Chondrocyte (in vitro differentiated cells): Measurements from ENCODE around the gene SERINC4. TPM values are rescaled to one million over a fixed set of nuclear protein-coding genes. Genes with fewer than 3 reads are reported as not detected.
"Not testable (repeated sequence)": the region's sequence is repeated elsewhere in the genome, so short reads cannot be mapped to it uniquely, and the experiment has no call there.

Experiments used
- DNase-seq: peaks from one replicate; pipeline ENCODE4 v3.0.0; 2021; ENCODE audit warnings: mixed read lengths, low spot score
- H3K27ac Mint-ChIP-seq: one replicate; pipeline ENCODE4 v1.8.0; 2021; ENCODE audit warnings: mild to moderate bottlenecking, moderate library complexity, mixed read lengths; ENCODE audit not compliant: unreplicated experiment
- H3K27me3 Mint-ChIP-seq: 2 replicates; pipeline ENCODE4 v1.8.0; 2021; ENCODE audit warnings: low read depth, mixed read lengths
- H3K36me3 Mint-ChIP-seq: 2 replicates; pipeline ENCODE4 v1.8.0; 2021; ENCODE audit warnings: low read depth, mixed read lengths
- H3K4me1 Mint-ChIP-seq: 2 replicates; pipeline ENCODE4 v1.8.0; 2021; ENCODE audit warnings: low read depth, mild to moderate bottlenecking, mixed read lengths
- H3K4me3 Mint-ChIP-seq: one replicate; pipeline ENCODE4 v1.8.0; 2021; ENCODE audit warnings: mild to moderate bottlenecking, moderate library complexity, mixed read lengths; ENCODE audit not compliant: unreplicated experiment
- H3K9me3 Mint-ChIP-seq: 2 replicates; pipeline ENCODE4 v1.8.0; 2021; ENCODE audit warnings: low read depth, mixed read lengths
- CTCF ChIP-seq: fragments of 200-600 bp; sonication (generic); IDR thresholded peaks from 2 replicates; pipeline ENCODE4 v1.5.0; 2021; ENCODE audit warnings: antibody characterized with exemption, mild to moderate bottlenecking, moderate library complexity
- long read RNA-seq: library from polyadenylated mRNA; stranded (forward); transcript quantifications from one replicate; pipeline ENCODE4 v2.0.0, GENCODE V29; 2021
- total RNA-seq: library from RNA; stranded (reverse); gene quantifications from 3 replicates; pipeline ENCODE4 v1.2.1, GENCODE V29; 2021

SERINC4 gene
- total RNA-seq: not detected in 3 replicates
- long read RNA-seq: 0 reads

- TF ChIP-seq CTCF: no peak
- Mint-ChIP-seq H3K9me3 (no peaks in the 10 kb centered on the region), H3K27me3 (no peaks in the 10 kb centered on the region), H3K4me3 (peak within 1 kb of the TSS; percentile 99), H3K4me1 (peaks cover 58% of the 10 kb centered on the region), H3K27ac (peak within 1 kb of the TSS; percentile 99), H3K36me3 (peaks cover 14% of the 10 kb centered on the region)
- no peak for DNase-seq
Observed at GRCh38 chr15:43799945-43800285, at the start of gene SERINC4. Gene SERINC4, minus strand, starts transcription at chr15:43800220. Its CDS starts 234 bp downstream, at chr15:43799986.

- H3K36me3 Mint-ChIP-seq: no peaks in the 10 kb centered on the region
- no peak overlapping the region for H3K4me3 Mint-ChIP-seq
- no peak overlapping the region for H3K27ac Mint-ChIP-seq
- TF ChIP-seq CTCF: no peak
- DNase-seq: no peak
- H3K4me1 Mint-ChIP-seq: peaks cover 7% of the 10 kb centered on the region
- H3K27me3 Mint-ChIP-seq: no peaks in the 10 kb centered on the region
- no peaks in the 10 kb centered on the region for H3K9me3 Mint-ChIP-seq
Observed at GRCh38 chr15:43845421-43845820, 45.4 kb upstream of the SERINC4 start.

- not testable (repeated sequence) for H3K27ac Mint-ChIP-seq, H3K27me3 Mint-ChIP-seq, H3K9me3 Mint-ChIP-seq, H3K36me3 Mint-ChIP-seq, DNase-seq, H3K4me3 Mint-ChIP-seq
- peaks cover 12% of the 10 kb centered on the region for H3K4me1 Mint-ChIP-seq
Observed at GRCh38 chr15:43832485-43832884, 32.5 kb upstream of the SERINC4 start.

GRCh38 chr15:43831519-43832052, 31.6 kb upstream of the SERINC4 start:
- H3K36me3 Mint-ChIP-seq, DNase-seq, H3K27ac Mint-ChIP-seq, H3K4me3 Mint-ChIP-seq, H3K9me3 Mint-ChIP-seq, H3K27me3 Mint-ChIP-seq: not testable (repeated sequence)
- peaks cover 20% of the 10 kb centered on the region for H3K4me1 Mint-ChIP-seq

- H3K27ac Mint-ChIP-seq, H3K27me3 Mint-ChIP-seq, DNase-seq, H3K36me3 Mint-ChIP-seq, H3K4me3 Mint-ChIP-seq, H3K9me3 Mint-ChIP-seq: not testable (repeated sequence)
- H3K4me1 Mint-ChIP-seq: peaks cover 24% of the 10 kb centered on the region
Observed at GRCh38 chr15:43830691-43831275, 30.8 kb upstream of the SERINC4 start.

- not testable (repeated sequence) for H3K36me3 Mint-ChIP-seq, H3K27ac Mint-ChIP-seq, H3K27me3 Mint-ChIP-seq, DNase-seq, H3K9me3 Mint-ChIP-seq, H3K4me3 Mint-ChIP-seq
- H3K4me1 Mint-ChIP-seq: peaks cover 24% of the 10 kb centered on the region
Observed at GRCh38 chr15:43829951-43830540, 30.0 kb upstream of the SERINC4 start.

GRCh38 chr15:43828061-43828657, 28.1 kb upstream of the SERINC4 start:
- no peaks in the 10 kb centered on the region for H3K9me3 Mint-ChIP-seq
- peaks cover 38% of the 10 kb centered on the region for H3K4me1 Mint-ChIP-seq
- no peaks in the 10 kb centered on the region for H3K36me3 Mint-ChIP-seq
- no peak overlapping the region for H3K4me3 Mint-ChIP-seq
- peak overlapping the region; percentile 36 for H3K27ac Mint-ChIP-seq
- no peak for TF ChIP-seq CTCF
- no peak for DNase-seq
- H3K27me3 Mint-ChIP-seq: no peaks in the 10 kb centered on the region
